ENCODE measurements around the gene SNRNP48. TPM values are rescaled to one million over a fixed set of nuclear protein-coding genes. Genes with fewer than 3 reads are reported as not detected.

The SNRNP48 gene
- total and polyA plus RNA-seq, 2 of the 4 experiments (the other 2 are of a cell fraction): 5.2 to 6.2 TPM

DNA sequence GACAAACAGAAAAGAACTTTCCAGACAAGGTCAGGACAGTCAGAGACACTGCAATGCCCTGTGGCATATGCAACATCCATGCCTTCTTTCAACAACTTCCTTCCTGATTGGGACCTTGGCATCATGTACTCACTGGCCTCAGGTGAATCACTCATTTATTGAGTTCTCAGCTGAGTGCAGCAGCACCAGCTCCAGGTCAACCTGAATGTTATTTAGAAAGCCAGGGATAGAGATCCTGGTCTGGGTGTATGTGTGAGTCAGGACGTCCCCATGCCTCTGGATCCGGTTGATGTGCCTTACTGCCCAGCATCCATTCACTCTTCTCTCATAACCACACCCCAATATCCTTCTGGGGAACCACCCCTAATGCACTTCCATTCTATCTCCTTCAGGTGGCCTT is 54.4 kb downstream of the SNRNP48 start:
- H3K4me2 ChIP-seq (ENCODE audit: low read depth, low read length): no peak overlapping the region
- intact Hi-C loops (cut with micrococcal nuclease) (no loop called here), dilution Hi-C loops (cut with HindIII; ENCODE audit: low sequenced_read_pairs, unreplicated experiment) (no loop called here), in situ Hi-C loops (cut with MboI; ENCODE audit: low sequenced_read_pairs) (no loop called here)
- DNase-seq (no peak), ATAC-seq (ENCODE audit: low read depth) (no peak)
- WGBS, 2 experiments (ENCODE audit: extremely low coverage in 2 of 2, insufficient read length in 1 of 2): no CpG with 5 or more reads among the region's 2 CpGs
- no peak overlapping the region for H4K8ac ChIP-seq (ENCODE audit: low read depth in 2 of 2, low read length in 2 of 2)
- ChIA-PET POLR2A (ENCODE audit: unreplicated experiment) (no interaction called here), CTCF (no interaction called here)
- H2BK20ac ChIP-seq (ENCODE audit: low read depth, low read length): no peak overlapping the region
- no peak overlapping the region for H3K27ac ChIP-seq (ENCODE audit: insufficient read depth, low read length)
- H3K9me3 ChIP-seq (ENCODE audit: control insufficient read depth, insufficient read depth, low read length): no peaks in the 10 kb centered on the region
- BruUV-seq (replicated peaks): no TSS peak
- H2BK5ac ChIP-seq (ENCODE audit: low read depth, low read length, poor library complexity, severe bottlenecking): no peak overlapping the region
- no peak overlapping the region for H3K4me3 ChIP-seq (ENCODE audit: insufficient read depth, low read depth, low read length)
- peaks cover 9% of the 10 kb centered on the region for H3K4me1 ChIP-seq (ENCODE audit: control insufficient read depth, insufficient read depth, low read length)
- H2AK9ac ChIP-seq (replicated peaks; ENCODE audit: low read depth, low read length, poor library complexity): no peak overlapping the region
- no peaks in the 10 kb centered on the region for H3K9me1 ChIP-seq (ENCODE audit: insufficient read depth, low read length)
- no peak overlapping the region for H3K23ac ChIP-seq (ENCODE audit: low read depth, low read length)
- no peaks in the 10 kb centered on the region for H4K20me1 ChIP-seq (ENCODE audit: insufficient read depth, low read length)
- no peak overlapping the region for H2AFZ ChIP-seq (replicated peaks; ENCODE audit: low read length, poor library complexity)
- no peak overlapping the region for H4K5ac ChIP-seq (ENCODE audit: low read depth, low read length)
- H2BK15ac ChIP-seq (ENCODE audit: low read depth, low read length): no peak overlapping the region
- H3K18ac ChIP-seq (ENCODE audit: low read depth, low read length): no peak overlapping the region
- H3K56ac ChIP-seq (ENCODE audit: extremely low read depth, insufficient read depth, low read length): no peak overlapping the region
- H3K9ac ChIP-seq (ENCODE audit: low read depth, low read length): no peak overlapping the region
- no peaks in the 10 kb centered on the region for H3K27me3 ChIP-seq (ENCODE audit: control insufficient read depth, insufficient read depth, low read length)
- no peak overlapping the region for H4K91ac ChIP-seq (ENCODE audit: insufficient read depth, low read depth, low read length)
- H2BK120ac ChIP-seq (ENCODE audit: low read depth, low read length): no peak overlapping the region
- no peak overlapping the region for H2AK5ac ChIP-seq (ENCODE audit: low read depth, low read length)
- H3K36me3 ChIP-seq (ENCODE audit: control insufficient read depth, insufficient read depth, low read length): no peaks in the 10 kb centered on the region
- TF ChIP-seq MAZ (IDR thresholded peaks at IDR 0.05; ENCODE audit: borderline replicate concordance, low read depth, low read length) (no peak), RFX5 (IDR thresholded peaks at IDR 0.05; ENCODE audit: low read depth, low read length) (no peak), MXI1 (IDR thresholded peaks at IDR 0.05; ENCODE audit: borderline replicate concordance, low read depth, low read length) (no peak), BHLHE40 (IDR thresholded peaks at IDR 0.05; ENCODE audit: low read depth, low read length) (no peak), SMC3 (IDR thresholded peaks at IDR 0.05; ENCODE audit: low read depth, low read length) (no peak), CHD1 (IDR thresholded peaks at IDR 0.05; ENCODE audit: low read depth, low read length) (no peak), CEBPB (IDR thresholded peaks at IDR 0.05; ENCODE audit: low read depth, low read length) (no peak), RAD21 (IDR thresholded peaks at IDR 0.05; ENCODE audit: low read length) (no peak), MAFK (IDR thresholded peaks at IDR 0.05; ENCODE audit: low read depth, low read length) (no peak), POLR2A (IDR thresholded peaks at IDR 0.05; ENCODE audit: low read depth, low read length) (no peak), FOS (IDR thresholded peaks at IDR 0.05; ENCODE audit: low read depth, low read length) (no peak), NFE2L2 (IDR thresholded peaks at IDR 0.05; ENCODE audit: low read depth, low read length) (no peak), RCOR1 (IDR thresholded peaks at IDR 0.05; ENCODE audit: insufficient replicate concordance, low read length) (no peak)
- TF ChIP-seq, protein P1, sequence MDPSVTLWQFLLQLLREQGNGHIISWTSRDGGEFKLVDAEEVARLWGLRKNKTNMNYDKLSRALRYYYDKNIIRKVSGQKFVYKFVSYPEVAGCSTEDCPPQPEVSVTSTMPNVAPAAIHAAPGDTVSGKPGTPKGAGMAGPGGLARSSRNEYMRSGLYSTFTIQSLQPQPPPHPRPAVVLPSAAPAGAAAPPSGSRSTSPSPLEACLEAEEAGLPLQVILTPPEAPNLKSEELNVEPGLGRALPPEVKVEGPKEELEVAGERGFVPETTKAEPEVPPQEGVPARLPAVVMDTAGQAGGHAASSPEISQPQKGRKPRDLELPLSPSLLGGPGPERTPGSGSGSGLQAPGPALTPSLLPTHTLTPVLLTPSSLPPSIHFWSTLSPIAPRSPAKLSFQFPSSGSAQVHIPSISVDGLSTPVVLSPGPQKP (IDR thresholded peaks at IDR 0.05; ENCODE audit: borderline replicate concordance, low read depth, low read length): no peak
- TF ChIP-seq, protein P2, sequence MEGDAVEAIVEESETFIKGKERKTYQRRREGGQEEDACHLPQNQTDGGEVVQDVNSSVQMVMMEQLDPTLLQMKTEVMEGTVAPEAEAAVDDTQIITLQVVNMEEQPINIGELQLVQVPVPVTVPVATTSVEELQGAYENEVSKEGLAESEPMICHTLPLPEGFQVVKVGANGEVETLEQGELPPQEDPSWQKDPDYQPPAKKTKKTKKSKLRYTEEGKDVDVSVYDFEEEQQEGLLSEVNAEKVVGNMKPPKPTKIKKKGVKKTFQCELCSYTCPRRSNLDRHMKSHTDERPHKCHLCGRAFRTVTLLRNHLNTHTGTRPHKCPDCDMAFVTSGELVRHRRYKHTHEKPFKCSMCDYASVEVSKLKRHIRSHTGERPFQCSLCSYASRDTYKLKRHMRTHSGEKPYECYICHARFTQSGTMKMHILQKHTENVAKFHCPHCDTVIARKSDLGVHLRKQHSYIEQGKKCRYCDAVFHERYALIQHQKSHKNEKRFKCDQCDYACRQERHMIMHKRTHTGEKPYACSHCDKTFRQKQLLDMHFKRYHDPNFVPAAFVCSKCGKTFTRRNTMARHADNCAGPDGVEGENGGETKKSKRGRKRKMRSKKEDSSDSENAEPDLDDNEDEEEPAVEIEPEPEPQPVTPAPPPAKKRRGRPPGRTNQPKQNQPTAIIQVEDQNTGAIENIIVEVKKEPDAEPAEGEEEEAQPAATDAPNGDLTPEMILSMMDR (conservative IDR thresholded peaks at IDR 0.05; ENCODE audit: low read depth, low read length): no peak
- TF ChIP-seq, protein P3, sequence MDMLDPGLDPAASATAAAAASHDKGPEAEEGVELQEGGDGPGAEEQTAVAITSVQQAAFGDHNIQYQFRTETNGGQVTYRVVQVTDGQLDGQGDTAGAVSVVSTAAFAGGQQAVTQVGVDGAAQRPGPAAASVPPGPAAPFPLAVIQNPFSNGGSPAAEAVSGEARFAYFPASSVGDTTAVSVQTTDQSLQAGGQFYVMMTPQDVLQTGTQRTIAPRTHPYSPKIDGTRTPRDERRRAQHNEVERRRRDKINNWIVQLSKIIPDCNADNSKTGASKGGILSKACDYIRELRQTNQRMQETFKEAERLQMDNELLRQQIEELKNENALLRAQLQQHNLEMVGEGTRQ (IDR thresholded peaks at IDR 0.05; ENCODE audit: low read depth, low read length): no peak
- no peaks in the 10 kb centered on the region for H3K79me1 ChIP-seq (ENCODE audit: low read depth in 1 of 2, low read length in 2 of 2)
- H3K4ac ChIP-seq (ENCODE audit: low read depth, low read length): no peak overlapping the region
- H3K14ac ChIP-seq (replicated peaks; ENCODE audit: low read depth, low read length): no peak overlapping the region
